Tibial artery (tissue), 4 donors: ENCODE results near the gene SLC15A4.

Experiments
- DNase-seq, 2 donors: peaks; one replicate each; pipeline ENCODE4 v3.0.0-alpha.2; 2019
- H3K27ac ChIP-seq, 2 donors: fragments of 200-600 bp; sonication (generic) in 1 of 2; 1 replicate in 1 of 2; 2 replicates in 1 of 2; pipeline ENCODE4 v1.5.1; 2018 to 2019; ENCODE audit warnings: mild to moderate bottlenecking in 1 of 2
- H3K27me3 ChIP-seq, 2 donors: fragments of 200-600 bp; sonication (generic) in 1 of 2; one replicate each; pipeline versions ENCODE4 v1.5.1 to v1.6.0; 2016 to 2019
- H3K36me3 ChIP-seq, 3 donors: fragments of 200-600 bp; sonication (generic) in 2 of 3; one replicate each; pipeline ENCODE4 v1.5.1; 2016 to 2019; ENCODE audit warnings: mild to moderate bottlenecking in 2 of 3
- H3K4me1 ChIP-seq, 4 donors: fragments of 200-600 bp; sonication (generic) in 2 of 4; 1 replicate in 3 of 4; 2 replicates in 1 of 4; pipeline ENCODE4 v1.5.1; 2016 to 2019
- H3K4me3 ChIP-seq, 2 donors: fragments of 200-600 bp; sonication (generic) in 1 of 2; 1 replicate in 1 of 2; 2 replicates in 1 of 2; pipeline ENCODE4 v1.5.1; 2018 to 2019; ENCODE audit warnings: mild to moderate bottlenecking in 2 of 2
- H3K9me3 ChIP-seq, 3 donors: fragments of 200-600 bp; sonication (generic) in 1 of 3; one replicate each; pipeline ENCODE4 v1.5.1; 2016 to 2019
- CTCF ChIP-seq, 2 experiments: fragments of 200-600 bp in 1 of 2; fragments of 450-650 bp in 1 of 2; IDR thresholded peaks; one replicate each; pipeline ENCODE4 v1.5.1; 2017 to 2019; ENCODE audit warnings: antibody characterized with exemption in 2 of 2, mild to moderate bottlenecking in 1 of 2, moderate library complexity in 1 of 2
- intact Hi-C: fragments of 100-400 bp; cut with DNase I; formaldehyde crosslinking; loops from one replicate; pipeline ENCODE4 v1.15.0; 2023; ENCODE audit warnings: low total_unique reads

Gene SLC15A4

GRCh38 chr12:128753438-128753837 is 70.3 kb downstream of the SLC15A4 start:
- H3K4me1 ChIP-seq = no peaks in the 10 kb centered on the region
- no peak overlapping the region for H3K27ac ChIP-seq
- intact Hi-C loops = no loop called here
- DNase-seq = no peak
- H3K36me3 ChIP-seq = no peaks in the 10 kb centered on the region
- no peaks in the 10 kb centered on the region for H3K9me3 ChIP-seq
- H3K27me3 ChIP-seq = no peaks in the 10 kb centered on the region
- H3K4me3 ChIP-seq = no peak overlapping the region
- TF ChIP-seq CTCF (IDR thresholded peaks at IDR 0.05) = no peak

GRCh38 chr12:128752386-128752785 is 71.4 kb downstream of the SLC15A4 start:
- TF ChIP-seq CTCF (IDR thresholded peaks at IDR 0.05) = no peak
- Histone ChIP-seq H3K27ac (no peak overlapping the region), H3K36me3 (no peaks in the 10 kb centered on the region), H3K4me1 (no peaks in the 10 kb centered on the region), H3K4me3 (no peak overlapping the region), H3K27me3 (peaks cover 0 to under 1% of the 10 kb centered on the region in 2 donors), H3K9me3 (no peaks in the 10 kb centered on the region)
- intact Hi-C loops = no loop called here
- no peak for DNase-seq

GRCh38 chr12:128747441-128747840 is 76.3 kb downstream of the SLC15A4 start:
- DNase-seq = no peak
- Histone ChIP-seq H3K4me3 (no peak overlapping the region), H3K9me3 (no peaks in the 10 kb centered on the region), H3K27ac (no peak overlapping the region), H3K4me1 (no peaks in the 10 kb centered on the region), H3K27me3 (peaks cover 0 to 9% of the 10 kb centered on the region in 2 donors), H3K36me3 (no peaks in the 10 kb centered on the region)
- TF ChIP-seq CTCF (IDR thresholded peaks at IDR 0.05) = no peak
- intact Hi-C loops = no loop called here

GRCh38 chr12:128745772-128746689 is 77.7 kb downstream of the SLC15A4 start:
- Histone ChIP-seq H3K4me3 (no peak overlapping the region), H3K9me3 (no peaks in the 10 kb centered on the region), H3K36me3 (no peaks in the 10 kb centered on the region), H3K27ac (no peak overlapping the region), H3K4me1 (no peaks in the 10 kb centered on the region), H3K27me3 (peaks cover 0 to 10% of the 10 kb centered on the region in 2 donors)
- TF ChIP-seq CTCF (IDR thresholded peaks at IDR 0.05) = no peak
- intact Hi-C loops = no loop called here
- no peak for DNase-seq

- TF ChIP-seq CTCF (IDR thresholded peaks at IDR 0.05) = no peak
- DNase-seq = no peak
- Histone ChIP-seq H3K4me3 (no peak overlapping the region), H3K27me3 (peaks cover 0 to 10% of the 10 kb centered on the region in 2 donors), H3K36me3 (no peaks in the 10 kb centered on the region), H3K4me1 (no peaks in the 10 kb centered on the region), H3K27ac (no peak overlapping the region), H3K9me3 (peaks cover 0 to 4% (median 0%) of the 10 kb centered on the region in 3 donors)
- intact Hi-C loops = no loop called here
Measured at GRCh38 chr12:128743916-128744315, 79.8 kb downstream of the SLC15A4 start.
